MCF 10A (cell line): ENCODE measurements around the gene MME. TPM values are rescaled to one million over a fixed set of nuclear protein-coding genes. Genes with fewer than 3 reads are reported as not detected.
A peak's percentile ranks its signal among the peaks of the same experiment; 100 is the strongest.

ENCODE experiments used
- BruUV-seq: library from RNA; stranded (reverse); fragments of 400-500 nt; replicated peaks from 2 replicates; lab custom pipeline; 2021; lab: Mats Ljungman, UMichigan
- CTCF ChIA-PET: fragments of 300-600 bp; sonication (Branson Sonifier 250); formaldehyde crosslinking; extraction: SDS; loops from one replicate; lab custom pipeline; 2021; ENCODE audit warnings: antibody characterized with exemption, inconsistent platforms; lab: Yijun Ruan, JAX
- POLR2A ChIA-PET: fragments of 300-600, 350-650 bp; sonication (Branson Sonifier 250); formaldehyde crosslinking; extraction: SDS; loops from one replicate; lab custom pipeline; 2020; ENCODE audit warnings: antibody characterized with exemption, inconsistent platforms; lab: Yijun Ruan, JAX
- DNase-seq: peaks from one replicate; pipeline ENCODE4 v3.0.0-alpha.2; 2018; ENCODE audit not compliant: unreplicated experiment
- H3K27ac Mint-ChIP-seq: one replicate; pipeline ENCODE4 v1.8.0; 2022; ENCODE audit warnings: mild to moderate bottlenecking, low read depth, mixed read lengths; ENCODE audit not compliant: unreplicated experiment
- H3K27me3 Mint-ChIP-seq: one replicate; pipeline ENCODE4 v1.8.0; 2022; ENCODE audit warnings: mixed read lengths; ENCODE audit not compliant: insufficient read depth, unreplicated experiment
- H3K36me3 Mint-ChIP-seq: one replicate; pipeline ENCODE4 v1.8.0; 2022; ENCODE audit warnings: mild to moderate bottlenecking, moderate library complexity, mixed read lengths; ENCODE audit not compliant: insufficient read depth, unreplicated experiment
- H3K4me1 Mint-ChIP-seq: one replicate; pipeline ENCODE4 v1.8.0; 2022; ENCODE audit warnings: mixed read lengths; ENCODE audit not compliant: insufficient read depth, unreplicated experiment
- H3K4me3 Mint-ChIP-seq: one replicate; pipeline ENCODE4 v1.8.0; 2022; ENCODE audit warnings: mild to moderate bottlenecking, moderate library complexity, mixed read lengths; ENCODE audit not compliant: unreplicated experiment
- H3K9me3 Mint-ChIP-seq: one replicate; pipeline ENCODE4 v1.8.0; 2022; ENCODE audit warnings: mixed read lengths; ENCODE audit not compliant: unreplicated experiment
- CTCF ChIP-seq: fragments of 200-600 bp; IDR thresholded peaks from one replicate; pipeline ENCODE4 v1.8.0; 2022; ENCODE audit warnings: antibody characterized with exemption, mild to moderate bottlenecking; ENCODE audit not compliant: unreplicated experiment
- intact Hi-C: fragments of 100-400 bp; cut with micrococcal nuclease; formaldehyde crosslinking; loops from 2 replicates; pipeline ENCODE4 v1.14.1; 2022
- total RNA-seq: library from RNA; stranded (reverse); gene quantifications from 2 replicates; pipeline ENCODE4 v1.2.3, GENCODE V29; 2022

MME gene
- total RNA-seq, 1 experiment from 2014 or later, result 26.3 TPM

DNA sequence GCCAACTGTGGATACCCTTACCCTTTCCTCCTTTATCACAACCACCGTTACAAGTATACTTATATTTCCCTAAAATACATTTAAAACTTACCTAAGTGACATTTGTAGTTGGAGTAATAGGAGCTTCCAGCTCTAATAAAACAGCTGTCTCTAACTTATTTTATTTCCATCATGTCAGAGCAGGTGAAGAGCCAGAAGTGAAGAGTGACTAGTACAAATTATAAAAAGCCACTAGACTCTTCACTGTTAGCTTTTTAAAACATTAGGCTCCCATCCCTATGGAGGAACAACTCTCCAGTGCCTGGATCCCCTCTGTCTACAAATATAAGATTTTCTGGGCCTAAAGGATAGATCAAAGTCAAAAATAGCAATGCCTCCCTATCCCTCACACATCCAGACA is 102.3 kb downstream of the MME start:
- POLR2A ChIA-PET, result no interaction called here
- intact Hi-C loops, result no loop called here
- Mint-ChIP-seq H3K4me1 (peaks cover 14% of the 10 kb centered on the region), H3K36me3 (peaks cover 10% of the 10 kb centered on the region), H3K27me3 (no peaks in the 10 kb centered on the region), H3K9me3 (no peaks in the 10 kb centered on the region), H3K27ac (no peak overlapping the region), H3K4me3 (no peak overlapping the region)
- TF ChIP-seq CTCF, result no peak
- no peak for DNase-seq
- no TSS peak for BruUV-seq
- CTCF ChIA-PET, result no interaction called here

- no peak overlapping the region for H3K4me3 Mint-ChIP-seq
- POLR2A ChIA-PET, result no interaction called here
- no peaks in the 10 kb centered on the region for H3K9me3 Mint-ChIP-seq
- no peak for DNase-seq
- H3K4me1 Mint-ChIP-seq, result peaks cover 14% of the 10 kb centered on the region
- CTCF ChIA-PET, result no interaction called here
- no TSS peak for BruUV-seq
- peak overlapping the region; percentile 8 for H3K27ac Mint-ChIP-seq
- no peak for TF ChIP-seq CTCF
- no peaks in the 10 kb centered on the region for H3K36me3 Mint-ChIP-seq
- intact Hi-C loops, result no loop called here
- H3K27me3 Mint-ChIP-seq, result no peaks in the 10 kb centered on the region
These were observed 103.9 kb downstream of the MME start for GRCh38 chr3:155184011-155184410.

DNA sequence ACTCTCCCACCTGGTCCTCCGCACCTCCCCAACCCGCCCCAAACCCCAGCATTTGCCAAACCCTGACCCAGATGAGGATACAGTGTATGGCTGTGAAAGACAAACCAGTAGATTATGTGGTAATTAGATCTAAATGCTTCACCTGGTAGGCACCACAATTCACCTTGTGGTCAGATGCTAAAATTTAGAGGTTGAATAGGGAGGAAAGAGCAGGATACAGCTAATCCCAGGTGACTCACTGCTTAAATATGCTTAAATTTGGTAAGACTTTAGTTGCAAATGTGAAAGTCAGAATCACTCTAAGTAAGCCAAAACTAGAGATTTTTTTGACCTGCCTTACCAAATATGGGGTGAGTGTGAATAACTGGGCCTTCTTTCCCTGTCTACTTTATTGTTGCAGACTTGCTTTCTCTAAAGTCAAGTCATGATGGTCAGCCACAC is 105.5 kb downstream of the MME start:
- H3K4me1 Mint-ChIP-seq, result peaks cover 14% of the 10 kb centered on the region
- no peak overlapping the region for H3K4me3 Mint-ChIP-seq
- CTCF ChIA-PET, result no interaction called here
- intact Hi-C loops, result no loop called here
- BruUV-seq, result no TSS peak
- H3K9me3 Mint-ChIP-seq, result no peaks in the 10 kb centered on the region
- H3K27ac Mint-ChIP-seq, result no peak overlapping the region
- TF ChIP-seq CTCF, result no peak
- POLR2A ChIA-PET, result interaction anchor here (0.6 kb wide), 1 partner anchor 11 kb away, joined by 3 read pairs; no protein-coding TSS in a partner anchor
- no peaks in the 10 kb centered on the region for H3K36me3 Mint-ChIP-seq
- DNase-seq, result peak; percentile 56
- H3K27me3 Mint-ChIP-seq, result no peaks in the 10 kb centered on the region

GRCh38 chr3:155188031-155188430 is 107.9 kb downstream of the MME start:
- TF ChIP-seq CTCF, result no peak
- Mint-ChIP-seq H3K9me3 (no peaks in the 10 kb centered on the region), H3K4me3 (no peak overlapping the region), H3K27ac (no peak overlapping the region), H3K4me1 (peaks cover 14% of the 10 kb centered on the region), H3K36me3 (no peaks in the 10 kb centered on the region), H3K27me3 (no peaks in the 10 kb centered on the region)
- POLR2A ChIA-PET, result no interaction called here
- CTCF ChIA-PET, result no interaction called here
- no peak for DNase-seq
- no TSS peak for BruUV-seq
- intact Hi-C loops, result no loop called here
